K562 (cell line): ENCODE data around the gene NDUFAF4. TPM values are rescaled to one million over a fixed set of nuclear protein-coding genes. Genes with fewer than 3 reads are reported as not detected.
A peak's percentile ranks its signal among the peaks of the same experiment; 100 is the strongest.

Experiments used
- ARID3A ChIP-seq: IDR thresholded peaks from 2 replicates; pipeline ENCODE4 v1.6.1; 2012; ENCODE audit warnings: low read depth, low read length, improper control_type of control experiment, borderline replicate concordance
- BACH1 ChIP-seq: fragments of 200-800 bp; sonication (Bioruptor generic); IDR thresholded peaks from 2 replicates; pipeline ENCODE4 v1.6.1; 2016; ENCODE audit warnings: missing genetic modification characterization, missing compliant biosample characterization
- CSDE1 ChIP-seq, 2 experiments: fragments of 450-650 bp; IDR thresholded peaks; 2 replicates each; pipeline ENCODE4 v1.6.1; 2016; ENCODE audit warnings: mild to moderate bottlenecking in 1 of 2
- E2F5 ChIP-seq: sonication (generic); formaldehyde crosslinking; IDR thresholded peaks from 2 replicates; pipeline ENCODE4 v1.8.0; 2022; ENCODE audit warnings: mild to moderate bottlenecking, missing genetic modification reagents
- ELF1 ChIP-seq: fragments of 200-800 bp; sonication (Bioruptor generic); IDR thresholded peaks from 2 replicates; pipeline ENCODE4 v1.6.1; 2016; ENCODE audit warnings: missing genetic modification characterization, missing compliant biosample characterization
- HDAC2 ChIP-seq: fragments of 450-650 bp; IDR thresholded peaks from 2 replicates; pipeline ENCODE4 v1.6.1; 2016; ENCODE audit warnings: mild to moderate bottlenecking
- HEY1 ChIP-seq: fragments of 250-450 bp; sonication (Bioruptor Pico); IDR thresholded peaks from 2 replicates; pipeline ENCODE4 v1.5.0; 2020; ENCODE audit warnings: mild to moderate bottlenecking, moderate library complexity, borderline replicate concordance
- IRF1 ChIP-seq: sonication (generic); formaldehyde crosslinking; IDR thresholded peaks from 2 replicates; pipeline ENCODE4 v1.8.0; 2022; ENCODE audit warnings: missing genetic modification reagents, mild to moderate bottlenecking, borderline replicate concordance
- JUND ChIP-seq, 2 experiments: IDR thresholded peaks; 2 replicates in 1 of 2; 3 replicates in 1 of 2; pipeline ENCODE4 v1.6.1; 2011; ENCODE audit warnings: borderline replicate concordance in 2 of 2, low read depth in 2 of 2, low read length in 2 of 2, improper control_type of control experiment in 1 of 2, missing biosample characterization in 1 of 2, missing genetic modification characterization in 1 of 2, missing genetic modification reagents in 1 of 2
- MED1 ChIP-seq: sonication (generic); formaldehyde crosslinking; IDR thresholded peaks from 2 replicates; pipeline ENCODE4 v1.8.1; 2023; ENCODE audit warnings: missing genetic modification reagents, borderline replicate concordance
- MYC ChIP-seq, 2 experiments: fragments of 250-450 bp in 1 of 2; sonication (Bioruptor Pico) in 1 of 2; IDR thresholded peaks; 2 replicates each; pipeline versions ENCODE4 v1.5.1 to v1.6.1; 2012 to 2021; ENCODE audit warnings: low read depth in 2 of 2, borderline replicate concordance in 1 of 2, improper control_type of control experiment in 1 of 2, low read length in 1 of 2, mild to moderate bottlenecking in 1 of 2, moderate library complexity in 1 of 2
- RBM14 ChIP-seq: fragments of 200-400 bp; formaldehyde crosslinking; IDR thresholded peaks from 2 replicates; pipeline ENCODE4 v1.6.1; 2018; ENCODE audit warnings: low read depth, mild to moderate bottlenecking, low read length, moderate library complexity, borderline replicate concordance; ENCODE audit not compliant: insufficient read depth
- SMAD1 ChIP-seq: fragments of 150-350 bp; IDR thresholded peaks from 2 replicates; pipeline ENCODE4 v1.6.1; 2014; ENCODE audit warnings: low read length, low read depth; ENCODE audit not compliant: partially characterized antibody
- THRAP3 ChIP-seq: fragments of 450-650 bp; IDR thresholded peaks from 2 replicates; pipeline ENCODE4 v1.6.1; 2016; ENCODE audit warnings: mild to moderate bottlenecking, inconsistent platforms, borderline replicate concordance
- TRIM24 ChIP-seq, 2 experiments: fragments of 450-650 bp; IDR thresholded peaks; 2 replicates each; pipeline ENCODE4 v1.6.1; 2016
- XRCC3 ChIP-seq: fragments of 450-650 bp; IDR thresholded peaks from 2 replicates; pipeline ENCODE4 v1.6.1; 2017; ENCODE audit warnings: mild to moderate bottlenecking, moderate library complexity
- YY1 ChIP-seq, 3 experiments: IDR thresholded peaks; 2 replicates each; pipeline ENCODE4 v1.6.1; 2011; ENCODE audit warnings: low read length in 2 of 3, mild to moderate bottlenecking in 2 of 3, moderate library complexity in 2 of 3, borderline replicate concordance in 1 of 3, control low read depth in 1 of 3, low read depth in 1 of 3; ENCODE audit not compliant: insufficient read depth in 3 of 3, insufficient replicate concordance in 2 of 3, control insufficient read depth in 1 of 3, insufficient read length in 1 of 3; ENCODE audit errors: extremely low read depth in 1 of 3
- ZBTB2 ChIP-seq: fragments of 450-650 bp; IDR thresholded peaks from 2 replicates; pipeline ENCODE4 v1.6.1; 2016; ENCODE audit warnings: antibody characterized with exemption
- ZNF280B ChIP-seq: fragments of 250-450 bp; sonication (Bioruptor Pico); IDR thresholded peaks from 2 replicates; pipeline ENCODE4 v1.5.1; 2021; ENCODE audit warnings: mild to moderate bottlenecking
- polyA plus RNA-seq, 8 experiments: library from polyadenylated mRNA; depleted of rRNA in 4 of 8; stranded (reverse) in 5 of 8; unstranded in 3 of 8; fragments of >200 nt; fragmentation: Nextera tagmentation in 2 of 8; fragmentation: Illumina TruSeq in 1 of 8; extraction: Ambion mirVana in 2 of 8; extraction: Trizol in 1 of 8; gene quantifications; 2 replicates each; pipeline versions ENCODE4 v1.2.1 to v1.2.3, GENCODE V29; 2011 to 2014; ENCODE audit warnings: inconsistent platforms in 1 of 8, missing spikeins in 1 of 8
- total RNA-seq, 7 experiments: library from RNA; depleted of rRNA in 6 of 7; stranded (reverse); fragments of >200 nt in 6 of 7; fragmentation: Illumina TruSeq in 2 of 7; extraction: Trizol in 2 of 7; gene quantifications; 2 replicates each; pipeline versions ENCODE4 v1.2.1 to v1.2.3, GENCODE V29; 2011 to 2021; ENCODE audit warnings: low replicate concordance in 1 of 7

Gene NDUFAF4
- total and polyA plus RNA-seq, 9 of the 15 experiments (the other 6 are each of a cell fraction or from before 2014, with no cell fraction given) = 45.0 to 418 (median 136) TPM

- TF ChIP-seq CSDE1 (IDR thresholded peaks at IDR 0.05) (0 out of 4 replicates have a peak, but pooled peaks of 1 of the 2 experiments have one; percentile 34), MED1 (CRISPR knock-in tag) (no peak), TRIM24 (IDR thresholded peaks at IDR 0.05) (peak; percentile 49 to 73; a peak in 3 of 4 replicates), XRCC3 (no peak), MYC (IDR thresholded peaks at IDR 0.05; ENCODE audit: low read depth, low read length) (no peak), MYC (CRISPR knock-in tag; IDR thresholded peaks at IDR 0.05; ENCODE audit: borderline replicate concordance, low read depth) (no peak), SMAD1 (no peak), THRAP3 (no peak), RBM14 (no peak), IRF1 (no peak), ELF1 (tag) (no peak), ARID3A (0 out of 2 replicates have a peak, but pooled peaks have one; percentile 6), E2F5 (CRISPR knock-in tag) (no peak), YY1 (IDR thresholded peaks at IDR 0.05; ENCODE audit: borderline replicate concordance in 1 of 3, control insufficient read depth in 1 of 3, extremely low read depth in 1 of 3, insufficient read depth in 3 of 3, insufficient read length in 1 of 3, insufficient replicate concordance in 2 of 3, low read depth in 1 of 3, low read length in 2 of 3) (no peak), ZBTB2 (peak; percentile 16; the same call in 1 of the 2 replicates), JUND (IDR thresholded peaks at IDR 0.05; ENCODE audit: borderline replicate concordance, low read depth, low read length) (0 out of 2 replicates have a peak, but pooled peaks have one; percentile 31), JUND (tag; IDR thresholded peaks at IDR 0.05; ENCODE audit: borderline replicate concordance, low read depth, low read length) (no peak), HDAC2 (no peak), ZNF280B (no peak), HEY1 (no peak), BACH1 (peak; percentile 81)
These were observed 655 bp upstream of the NDUFAF4 start (continued) for GRCh38 chr6:96898241-96898851.
